Measurements from ENCODE around the gene MRPL34.

The MRPL34 gene

DNA sequence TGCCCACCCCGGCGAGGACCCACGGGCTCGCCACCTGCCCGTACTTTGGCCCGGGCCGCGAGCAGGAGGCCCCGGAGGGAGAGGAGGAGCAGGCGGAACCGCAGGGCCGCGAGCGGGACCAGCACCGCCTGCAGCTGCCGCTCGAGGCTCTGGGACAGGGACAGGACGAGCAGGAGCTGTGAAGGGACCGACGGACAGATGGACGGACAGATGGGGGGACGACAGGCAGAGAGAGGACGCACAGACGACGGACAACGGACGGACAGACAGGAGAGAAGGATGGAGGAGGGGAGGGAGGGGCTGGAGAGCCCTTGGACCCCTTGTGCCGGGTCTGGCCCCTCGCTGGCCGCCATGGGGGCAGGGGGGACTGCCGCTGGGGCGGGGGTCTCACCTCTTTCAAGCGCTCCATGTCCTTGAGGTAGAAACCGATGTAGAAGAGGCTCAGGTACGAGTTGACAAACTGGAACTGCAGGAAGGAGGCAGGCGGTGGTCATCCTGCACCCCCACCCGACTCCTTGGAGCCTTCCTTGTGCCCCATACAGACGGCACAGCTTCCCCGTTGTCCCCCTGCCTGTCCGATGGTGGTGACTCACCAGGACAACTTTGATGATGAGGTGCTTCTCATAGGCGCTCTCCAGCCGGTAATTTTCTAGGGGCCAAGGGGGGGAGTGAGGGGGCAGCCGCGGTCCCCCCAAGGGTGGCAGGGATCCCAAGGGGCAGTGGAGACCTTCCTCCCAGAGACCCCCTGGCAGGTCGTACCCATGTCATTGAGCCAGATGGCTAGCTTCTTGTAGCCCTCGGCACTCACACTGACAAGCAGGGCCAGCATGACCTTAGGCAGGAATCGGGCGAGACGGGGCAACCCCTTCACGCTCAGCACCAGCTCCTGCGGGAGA is 23.9 kb downstream of the MRPL34 start:
- DNase-seq, result no peak

DNA sequence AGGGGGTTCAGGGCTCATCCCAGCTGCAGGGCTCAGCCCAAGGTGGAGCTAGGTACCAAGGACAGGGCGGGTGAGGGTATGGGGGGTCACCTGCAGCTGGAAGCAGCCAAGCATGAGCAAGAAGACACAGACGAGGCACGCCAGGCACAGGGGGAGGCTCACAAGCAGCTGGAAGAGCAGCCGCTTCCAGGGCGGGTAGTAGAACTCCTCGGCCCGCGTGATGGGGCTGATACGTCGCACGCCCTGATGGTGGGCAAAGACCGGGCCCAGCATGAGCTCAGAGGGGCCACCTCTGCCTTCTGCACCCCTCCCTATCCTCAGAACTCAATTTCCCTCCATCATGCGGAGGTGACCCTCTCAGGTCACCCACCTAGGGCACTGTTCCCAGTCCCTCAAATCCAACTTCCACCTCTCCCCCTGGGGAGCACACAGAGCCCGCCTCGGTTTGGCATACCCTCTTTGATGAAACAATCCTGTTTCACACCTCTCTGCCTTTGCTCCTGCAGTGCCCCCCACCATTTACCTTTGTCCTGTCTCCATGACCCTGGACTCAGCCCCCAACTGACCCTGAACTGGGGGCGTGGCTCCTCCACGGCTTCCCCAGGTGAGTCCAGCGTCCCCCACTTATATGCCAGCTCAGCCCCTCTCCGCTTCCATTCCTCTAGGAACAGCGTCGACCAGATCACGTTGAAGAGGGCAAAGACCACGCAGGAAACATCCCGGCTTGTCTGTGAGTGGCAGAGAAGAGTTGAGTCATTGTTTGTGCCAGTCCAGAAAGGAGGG is 24.8 kb downstream of the MRPL34 start:
- no peak for DNase-seq

- DNase-seq, result no peak
Measured at GRCh38 chr19:17331045-17331558, 25.4 kb downstream of the MRPL34 start.

GRCh38 chr19:17332360-17332676 is 26.6 kb downstream of the MRPL34 start:
- no peak for DNase-seq

DNA sequence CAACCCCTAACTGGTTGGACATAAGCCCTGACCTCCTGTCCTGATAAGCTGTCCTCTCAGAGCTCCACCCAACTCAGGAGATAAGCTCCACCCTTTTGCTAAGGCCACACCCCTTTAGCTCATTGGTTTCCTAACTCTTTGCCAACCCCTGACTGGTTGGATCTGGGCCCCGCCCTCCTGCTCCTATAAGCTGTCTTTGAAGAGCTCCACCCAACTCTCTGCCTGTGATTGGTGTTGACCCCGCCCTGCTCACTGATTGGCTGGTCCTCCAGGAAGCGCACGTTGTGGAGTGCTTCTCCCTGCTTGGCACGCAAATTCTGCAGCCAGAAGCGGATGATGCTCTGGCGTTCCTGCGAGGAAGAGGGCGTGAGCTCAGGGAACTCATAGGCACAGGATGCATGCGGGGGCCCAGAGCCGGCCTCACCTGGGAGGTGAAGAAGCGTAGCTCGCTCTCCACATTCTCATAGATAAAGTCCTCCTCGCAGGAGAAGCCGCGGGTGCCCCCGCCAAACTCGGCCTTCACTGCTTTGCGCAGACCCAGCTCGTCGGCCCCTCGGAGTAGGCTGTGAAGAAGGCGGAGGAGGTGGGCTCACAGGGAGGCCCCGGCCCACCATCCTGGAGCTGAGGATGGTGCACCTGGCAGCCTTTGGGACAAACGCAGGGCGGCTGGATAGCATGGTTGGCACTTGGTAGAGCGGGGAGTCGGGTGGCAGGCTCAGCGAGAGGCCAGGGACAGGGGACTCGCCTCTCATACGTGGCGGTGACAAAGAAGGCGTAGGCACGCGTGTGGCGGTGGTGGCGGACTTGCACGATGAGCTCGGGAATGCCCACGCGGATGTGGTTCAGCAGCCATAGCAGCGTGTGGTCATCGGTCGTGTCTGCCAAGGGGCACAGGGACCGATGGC is 27.3 kb downstream of the MRPL34 start:
- DNase-seq, result no peak

DNA sequence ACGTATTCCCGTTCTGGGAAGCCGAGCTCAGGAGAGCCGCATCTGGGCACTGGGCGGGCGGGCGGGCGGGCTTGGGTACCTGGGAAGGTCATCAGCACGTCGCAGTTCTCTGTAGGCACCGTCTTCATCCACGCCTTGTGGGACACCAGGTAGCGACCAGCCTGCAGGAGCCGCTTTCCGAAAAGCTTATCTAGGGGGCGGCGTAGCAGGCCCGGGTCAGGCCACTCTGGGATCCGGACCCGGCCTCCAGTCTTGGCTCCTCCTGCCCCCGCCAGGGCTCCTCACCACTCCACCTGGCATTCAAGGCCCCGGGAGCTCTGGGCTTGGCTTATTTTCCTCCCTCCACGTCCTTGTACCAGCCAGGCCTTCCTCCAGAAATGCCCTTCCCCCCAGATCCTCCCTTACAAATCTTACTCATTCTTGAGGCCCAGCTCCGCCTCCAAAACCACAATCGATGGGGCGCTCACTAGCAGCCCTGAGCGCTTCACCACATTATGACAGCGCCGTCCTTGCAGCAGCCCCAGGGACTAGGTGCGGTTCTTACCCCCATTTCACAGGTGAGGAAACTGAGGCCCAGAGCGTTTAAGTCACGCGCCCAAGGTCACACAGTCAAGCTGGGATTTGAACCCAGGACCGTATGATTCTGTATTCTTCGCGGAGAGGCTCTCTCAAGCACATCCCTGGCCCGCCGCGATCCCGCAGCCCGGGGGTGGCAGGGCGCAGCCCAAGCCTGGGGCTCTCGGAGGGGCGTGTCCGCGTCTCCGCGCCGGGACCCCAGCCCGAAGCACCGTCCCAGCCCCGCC is 28.1 kb downstream of the MRPL34 start:
- no peak for DNase-seq

- peak; percentile 47 to 93 for DNase-seq
Measured at GRCh38 chr19:17334414-17335409, 29.0 kb downstream of the MRPL34 start, which contains the start of gene ANO8. TSS of gene ANO8 (minus strand) at chr19:17334855. CDS start at chr19:17334670, 185 bp downstream.

DNA sequence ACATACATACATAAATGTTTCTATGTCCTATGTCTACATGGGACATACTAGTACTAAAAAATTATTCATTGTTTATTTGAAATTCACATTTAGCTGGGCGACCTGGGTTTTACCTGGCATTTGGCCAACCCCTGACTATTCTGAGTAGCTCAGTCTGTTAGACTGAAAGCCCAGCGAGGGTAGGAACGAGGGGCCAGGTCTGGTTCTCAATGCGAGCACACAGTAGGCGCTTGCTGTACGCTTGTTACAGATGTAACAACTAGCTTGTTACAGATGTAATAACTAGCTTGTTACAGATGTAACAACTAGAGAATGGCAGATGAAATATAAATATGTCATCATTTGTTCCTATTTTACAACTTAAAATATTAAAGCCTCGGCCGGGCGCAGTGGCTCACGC is 29.9 kb downstream of the MRPL34 start:
- DNase-seq, result no peak

DNA sequence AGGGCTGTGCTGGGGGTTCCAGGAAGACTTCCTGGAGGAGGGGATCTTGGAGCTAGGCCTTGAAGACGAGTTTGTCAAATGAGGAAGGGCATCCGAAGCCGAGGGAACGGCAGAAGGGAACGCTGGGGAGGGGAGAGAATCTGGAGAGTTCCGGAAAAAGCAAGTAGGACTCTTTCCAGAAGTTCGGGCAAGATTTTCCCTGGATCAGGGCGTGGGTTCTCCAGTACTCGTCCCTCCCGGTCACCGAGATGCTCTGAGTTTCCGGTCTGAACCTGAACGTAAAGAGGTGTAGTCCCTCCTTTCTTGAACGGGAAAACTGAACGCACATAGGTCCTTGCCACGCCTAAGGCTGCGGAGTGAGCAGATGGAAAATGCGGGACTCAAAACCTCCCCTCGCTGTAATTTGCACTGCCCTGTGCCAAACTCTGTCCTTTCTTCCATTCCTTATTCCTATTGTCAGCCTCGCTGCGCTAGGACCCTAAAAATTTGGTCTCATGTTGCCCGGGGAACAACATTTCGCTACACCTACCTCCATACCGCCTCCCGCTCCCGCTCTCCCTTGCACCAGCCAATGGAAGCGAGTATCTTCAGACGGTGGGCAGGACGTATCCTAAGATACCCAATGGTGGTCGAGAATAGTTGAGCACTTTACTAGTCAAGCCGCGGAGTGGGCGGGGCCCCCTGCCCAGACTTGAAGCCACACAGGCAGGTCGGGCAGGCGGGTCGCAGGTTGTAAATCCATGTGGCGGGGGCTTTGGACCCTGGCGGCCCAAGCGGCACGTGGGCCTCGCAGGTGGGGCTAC is 31.4 kb downstream of the MRPL34 start, which contains the start of gene GTPBP3:
TSS of gene GTPBP3 (plus strand) at position 682 of the 803 bp plus-strand sequence. CDS start at position 741, 59 bp downstream.
- DNase-seq, result peak; percentile 95 to 97

DNA sequence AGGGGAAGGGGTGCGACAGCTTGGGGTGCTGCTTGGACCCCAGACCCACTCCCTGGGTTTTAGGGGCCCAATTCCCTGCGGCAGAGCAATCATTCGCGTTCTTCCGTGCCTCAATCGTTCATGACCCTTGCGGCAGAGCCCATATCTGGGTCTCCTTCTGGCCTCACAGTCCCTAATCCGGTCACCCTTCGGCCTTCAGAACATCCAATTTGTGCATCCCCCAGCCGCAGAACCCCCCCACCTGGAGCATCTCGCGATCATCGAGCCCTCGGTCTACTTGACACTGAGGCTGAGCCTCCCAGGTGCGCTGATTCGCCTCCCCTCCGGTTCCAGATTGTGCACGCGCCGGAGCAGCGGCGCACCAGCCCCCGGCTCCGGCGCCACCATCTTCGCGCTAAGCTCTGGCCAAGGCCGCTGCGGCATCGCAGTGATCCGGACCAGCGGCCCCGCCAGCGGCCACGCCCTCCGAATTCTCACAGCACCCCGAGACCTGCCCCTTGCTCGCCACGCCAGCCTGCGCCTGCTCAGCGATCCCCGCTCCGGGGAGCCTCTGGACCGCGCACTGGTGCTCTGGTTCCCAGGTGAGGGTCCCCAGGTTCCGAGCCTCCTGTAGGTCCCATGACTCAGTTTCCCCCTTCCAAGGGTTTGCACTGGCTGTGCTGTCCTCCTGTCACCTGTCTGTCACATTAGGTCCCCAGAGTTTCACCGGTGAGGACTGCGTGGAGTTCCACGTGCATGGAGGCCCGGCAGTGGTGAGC is 32.2 kb downstream of the MRPL34 start:
- DNase-seq, result no peak

GRCh38 chr19:17338433-17339078 is 32.9 kb downstream of the MRPL34 start:
- DNase-seq, result no peak

DNA sequence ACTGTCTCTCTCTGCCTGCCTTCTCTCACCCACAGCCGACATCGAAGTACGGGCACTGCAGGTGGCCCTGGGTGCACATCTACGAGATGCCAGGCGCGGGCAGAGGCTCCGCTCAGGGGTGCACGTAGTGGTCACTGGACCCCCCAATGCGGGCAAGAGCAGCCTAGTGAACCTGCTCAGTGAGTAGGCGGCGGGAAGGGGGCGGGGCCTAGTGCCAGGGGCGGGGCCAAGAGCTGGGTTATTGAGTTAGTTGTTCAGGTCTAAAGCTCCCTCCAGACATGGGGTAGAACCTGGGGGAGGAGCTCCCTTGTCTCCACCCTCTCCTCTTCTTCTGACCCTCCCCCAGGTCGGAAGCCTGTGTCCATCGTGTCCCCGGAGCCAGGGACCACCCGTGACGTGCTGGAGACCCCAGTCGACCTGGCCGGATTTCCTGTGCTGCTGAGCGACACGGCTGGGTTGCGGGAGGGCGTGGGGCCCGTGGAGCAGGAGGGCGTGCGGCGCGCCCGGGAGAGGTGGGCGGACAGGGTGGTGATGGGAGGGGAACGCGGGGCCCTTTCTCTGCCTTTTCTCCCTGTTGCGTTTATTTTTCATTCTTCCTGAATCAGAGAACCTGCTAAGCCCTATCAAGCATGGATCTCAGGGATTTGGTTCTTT is 33.5 kb downstream of the MRPL34 start:
- no peak for DNase-seq

GRCh38 chr19:17340302-17340870 is 34.7 kb downstream of the MRPL34 start:
- no peak for DNase-seq

DNA sequence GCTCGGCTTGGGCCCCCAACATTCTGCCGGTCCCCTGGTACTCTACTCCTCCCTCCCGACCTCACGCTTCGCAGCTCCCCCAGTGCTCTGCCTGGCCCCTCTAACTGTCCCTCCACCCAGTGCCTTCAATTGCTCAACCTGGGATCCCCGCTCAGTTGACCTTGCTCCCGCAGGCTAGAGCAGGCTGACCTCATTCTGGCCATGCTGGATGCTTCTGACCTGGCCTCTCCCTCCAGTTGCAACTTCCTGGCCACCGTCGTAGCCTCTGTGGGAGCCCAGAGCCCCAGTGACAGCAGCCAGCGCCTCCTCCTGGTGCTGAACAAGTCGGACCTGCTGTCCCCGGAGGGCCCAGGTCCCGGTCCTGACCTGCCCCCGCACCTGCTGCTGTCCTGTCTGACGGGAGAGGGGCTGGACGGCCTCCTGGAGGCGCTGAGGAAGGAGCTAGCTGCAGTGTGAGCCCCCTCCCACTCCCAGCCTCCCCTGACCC is 35.2 kb downstream of the MRPL34 start:
- DNase-seq, result no peak

GRCh38 chr19:17341386-17341785 is 35.7 kb downstream of the MRPL34 start:
- no peak for DNase-seq

- no peak for DNase-seq
Measured at GRCh38 chr19:17341845-17342244, 36.2 kb downstream of the MRPL34 start.

- no peak for DNase-seq
Measured at GRCh38 chr19:17346109-17346671, 40.5 kb downstream of the MRPL34 start.

Measured in cerebellar nuclear complex (tissue), 1 donor.